Osteoblast (primary cell): ENCODE results near the gene CARNS1. TPM values are rescaled to one million over a fixed set of nuclear protein-coding genes. Genes with fewer than 3 reads are reported as not detected.

ENCODE experiments used
- DNase-seq: peaks from one replicate; pipeline ENCODE4 v3.0.0; 2011; ENCODE audit warnings: low spot score, mixed read lengths; ENCODE audit not compliant: insufficient read length; ENCODE audit errors: missing footprints
- H2AFZ ChIP-seq: 2 replicates; pipeline ENCODE4 v1.6.0; 2011; ENCODE audit warnings: mild to moderate bottlenecking, low read length
- H3K27ac ChIP-seq: 2 replicates; pipeline ENCODE4 v1.5.1; 2011; ENCODE audit warnings: mild to moderate bottlenecking, low read depth, low read length, moderate library complexity
- H3K27me3 ChIP-seq: 2 replicates; pipeline ENCODE4 v1.6.0; 2012; ENCODE audit warnings: mild to moderate bottlenecking, control low read depth, inconsistent platforms, low read length, moderate library complexity; ENCODE audit not compliant: insufficient read depth
- H3K36me3 ChIP-seq: 2 replicates; pipeline ENCODE4 v1.5.1; 2011; ENCODE audit warnings: mild to moderate bottlenecking, low read length, control low read depth, moderate library complexity; ENCODE audit not compliant: insufficient read depth
- H3K4me1 ChIP-seq: 2 replicates; pipeline ENCODE4 v1.5.1; 2011; ENCODE audit warnings: mild to moderate bottlenecking, low read length, control low read depth, moderate library complexity; ENCODE audit not compliant: insufficient read depth
- H3K4me2 ChIP-seq: 2 replicates; pipeline ENCODE4 v1.6.0; 2011; ENCODE audit warnings: mild to moderate bottlenecking, low read length; ENCODE audit not compliant: insufficient read depth
- H3K4me3 ChIP-seq: fragments of 200-600 bp; sonication (generic); 3 replicates; pipeline ENCODE4 v1.5.1; 2012; ENCODE audit warnings: mild to moderate bottlenecking, low read length, inconsistent platforms; ENCODE audit not compliant: insufficient read depth
- H3K79me2 ChIP-seq: 2 replicates; pipeline ENCODE4 v1.6.0; 2012; ENCODE audit warnings: mild to moderate bottlenecking, low read length, control low read depth, inconsistent platforms; ENCODE audit not compliant: insufficient read depth
- H3K9me3 ChIP-seq: 2 replicates; pipeline ENCODE4 v1.5.1; 2011; ENCODE audit warnings: low read depth, low read length, control low read depth
- H4K20me1 ChIP-seq: 2 replicates; pipeline ENCODE4 v1.6.0; 2012; ENCODE audit warnings: mild to moderate bottlenecking, low read length, control low read depth; ENCODE audit not compliant: insufficient read depth
- total RNA-seq: library from RNA; depleted of rRNA; stranded (reverse); fragments of >200 nt; gene quantifications from 2 replicates; pipeline ENCODE4 v1.2.3, GENCODE V29; 2012
- TF ChIP-seq, protein P1 (sequence below): IDR thresholded peaks from 2 replicates; pipeline ENCODE4 v1.5.1; 2011; ENCODE audit warnings: mild to moderate bottlenecking, low read depth, low read length, moderate library complexity; ENCODE audit errors: extremely low read depth

Gene CARNS1
- total RNA-seq, 1 donor, result under 0.01 TPM

DNA sequence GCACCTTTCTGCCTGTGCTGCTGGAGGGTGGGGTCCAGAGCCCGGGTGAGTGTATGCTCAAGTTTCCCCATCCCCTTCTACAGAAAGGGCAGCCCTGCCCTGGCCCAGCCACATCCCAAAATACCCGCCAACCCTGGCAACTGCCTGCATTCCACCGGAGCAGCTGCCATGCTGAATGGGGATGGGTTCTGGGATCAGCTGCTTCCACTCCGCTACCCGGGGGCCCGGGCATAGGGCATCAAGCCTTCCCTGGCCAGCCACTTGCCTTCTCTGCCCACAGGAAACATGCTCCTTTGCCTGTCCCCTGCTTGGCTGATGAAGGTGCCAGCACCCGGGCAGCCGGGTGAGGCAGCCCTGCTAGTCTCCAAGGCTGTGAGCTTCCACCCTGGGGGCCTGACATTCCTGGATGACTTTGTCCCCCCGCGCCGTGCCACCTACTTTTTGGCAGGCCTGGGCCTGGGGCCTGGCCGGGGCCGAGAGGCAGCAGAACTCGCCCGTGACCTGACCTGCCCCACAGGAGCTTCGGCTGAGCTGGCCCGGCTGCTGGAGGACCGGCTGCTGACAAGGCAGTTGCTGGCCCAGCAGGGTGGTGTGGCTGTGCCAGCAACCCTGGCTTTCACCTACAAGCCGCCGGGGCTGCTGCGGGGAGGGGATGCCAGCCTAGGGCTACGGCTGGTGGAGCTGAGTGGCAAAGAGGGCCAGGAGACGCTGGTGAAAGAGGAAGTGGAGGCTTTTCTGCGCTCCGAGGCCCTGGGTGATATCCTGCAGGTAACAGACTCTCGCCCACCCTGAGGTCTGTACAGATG lies 3.2 kb downstream of the CARNS1 start:
- Histone ChIP-seq H3K4me1 (peaks cover 3% of the 10 kb centered on the region), H2AFZ (no peak overlapping the region), H4K20me1 (peaks cover 5% of the 10 kb centered on the region), H3K9me3 (no peaks in the 10 kb centered on the region), H3K27me3 (peaks cover 6% of the 10 kb centered on the region), H3K36me3 (no peaks in the 10 kb centered on the region), H3K79me2 (no peaks in the 10 kb centered on the region), H3K4me2 (no peak overlapping the region), H3K4me3 (no peak overlapping the region), H3K27ac (no peak overlapping the region)
- TF ChIP-seq, protein P1, sequence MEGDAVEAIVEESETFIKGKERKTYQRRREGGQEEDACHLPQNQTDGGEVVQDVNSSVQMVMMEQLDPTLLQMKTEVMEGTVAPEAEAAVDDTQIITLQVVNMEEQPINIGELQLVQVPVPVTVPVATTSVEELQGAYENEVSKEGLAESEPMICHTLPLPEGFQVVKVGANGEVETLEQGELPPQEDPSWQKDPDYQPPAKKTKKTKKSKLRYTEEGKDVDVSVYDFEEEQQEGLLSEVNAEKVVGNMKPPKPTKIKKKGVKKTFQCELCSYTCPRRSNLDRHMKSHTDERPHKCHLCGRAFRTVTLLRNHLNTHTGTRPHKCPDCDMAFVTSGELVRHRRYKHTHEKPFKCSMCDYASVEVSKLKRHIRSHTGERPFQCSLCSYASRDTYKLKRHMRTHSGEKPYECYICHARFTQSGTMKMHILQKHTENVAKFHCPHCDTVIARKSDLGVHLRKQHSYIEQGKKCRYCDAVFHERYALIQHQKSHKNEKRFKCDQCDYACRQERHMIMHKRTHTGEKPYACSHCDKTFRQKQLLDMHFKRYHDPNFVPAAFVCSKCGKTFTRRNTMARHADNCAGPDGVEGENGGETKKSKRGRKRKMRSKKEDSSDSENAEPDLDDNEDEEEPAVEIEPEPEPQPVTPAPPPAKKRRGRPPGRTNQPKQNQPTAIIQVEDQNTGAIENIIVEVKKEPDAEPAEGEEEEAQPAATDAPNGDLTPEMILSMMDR, result no peak
- no peak for DNase-seq

DNA sequence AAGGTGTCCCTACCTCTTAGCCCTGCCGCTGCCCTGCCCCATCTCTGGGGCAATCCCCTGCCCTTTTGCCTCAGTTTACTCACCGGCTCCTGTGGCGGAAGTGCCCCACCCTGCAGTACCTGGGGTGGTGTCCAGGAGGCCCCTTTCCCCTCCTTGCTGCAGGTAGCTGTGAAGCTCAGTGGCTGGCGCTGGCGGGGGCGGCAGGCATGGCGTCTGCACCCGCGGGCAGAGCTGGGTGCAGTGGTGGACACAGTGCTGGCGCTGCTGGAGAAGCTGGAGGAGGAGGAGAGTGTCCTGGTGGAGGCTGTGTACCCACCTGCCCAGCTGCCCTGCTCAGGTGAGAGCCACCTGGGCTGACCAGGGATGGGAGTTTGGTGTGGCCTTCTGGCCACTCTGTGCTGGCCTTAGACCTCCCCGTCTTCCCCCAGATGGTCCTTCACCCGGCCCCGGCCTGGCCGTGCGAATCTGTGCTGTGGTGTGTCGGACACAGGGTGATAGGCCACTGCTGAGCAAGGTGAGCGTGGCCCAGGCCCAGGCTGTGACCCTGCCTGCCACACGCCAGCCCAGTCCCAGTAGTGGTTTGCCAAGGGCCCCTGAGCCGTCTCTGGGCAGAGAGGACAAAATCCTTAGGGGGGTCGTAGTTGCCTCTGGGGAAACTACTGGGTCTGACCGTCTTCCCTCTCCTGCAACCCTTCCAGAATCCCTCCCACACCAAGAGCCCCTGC lies 4.0 kb downstream of the CARNS1 start:
- no peak overlapping the region for H2AFZ ChIP-seq
- H3K79me2 ChIP-seq, result no peaks in the 10 kb centered on the region
- DNase-seq, result no peak
- H3K27ac ChIP-seq, result no peak overlapping the region
- H3K36me3 ChIP-seq, result no peaks in the 10 kb centered on the region
- H3K4me2 ChIP-seq, result no peak overlapping the region
- TF ChIP-seq, protein P1, result no peak
- peaks cover 3% of the 10 kb centered on the region for H3K4me1 ChIP-seq
- H4K20me1 ChIP-seq, result peaks cover 5% of the 10 kb centered on the region
- H3K4me3 ChIP-seq, result no peak overlapping the region
- H3K27me3 ChIP-seq, result peaks cover 6% of the 10 kb centered on the region
- no peaks in the 10 kb centered on the region for H3K9me3 ChIP-seq

DNA sequence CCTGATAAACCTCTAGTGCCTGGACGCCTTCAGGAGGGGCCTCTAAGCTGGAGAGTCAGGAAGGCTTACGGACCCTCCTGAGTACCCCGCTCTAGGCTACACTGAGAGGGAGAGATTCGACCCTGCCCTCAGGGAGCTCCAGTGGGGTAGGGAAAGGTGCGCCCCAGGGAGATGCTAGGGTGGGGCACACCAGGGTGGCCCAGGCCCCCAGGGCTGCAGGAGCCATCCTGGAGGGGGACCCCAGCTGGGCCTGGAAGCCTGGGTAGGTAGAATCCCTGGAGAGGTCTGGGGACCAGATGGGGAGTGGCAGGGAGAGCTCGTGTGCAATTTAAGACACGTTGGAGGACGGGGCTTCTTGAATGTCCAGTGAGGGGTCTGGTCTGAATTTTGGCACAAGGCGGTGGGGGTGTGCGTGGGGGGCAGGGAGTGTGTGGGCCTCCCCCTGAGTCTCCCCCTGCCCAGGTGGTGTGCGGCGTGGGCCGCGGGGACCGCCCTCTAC lies 4.7 kb downstream of the CARNS1 start:
- Histone ChIP-seq H3K4me2 (peak overlapping the region; percentile 69), H3K4me3 (peak overlapping the region; percentile 75), H3K9me3 (no peaks in the 10 kb centered on the region), H3K27me3 (peaks cover 1% of the 10 kb centered on the region), H4K20me1 (peaks cover 5% of the 10 kb centered on the region), H3K36me3 (no peaks in the 10 kb centered on the region), H3K79me2 (no peaks in the 10 kb centered on the region), H3K4me1 (peaks cover 3% of the 10 kb centered on the region), H3K27ac (no peak overlapping the region), H2AFZ (no peak overlapping the region)
- TF ChIP-seq, protein P1, result no peak
- no peak for DNase-seq
